Epithelial cell of proximal tubule (primary cell): Measurements from ENCODE around the gene COL6A6. TPM values are rescaled to one million over a fixed set of nuclear protein-coding genes. Genes with fewer than 3 reads are reported as not detected.
A peak's percentile ranks its signal among the peaks of the same experiment; 100 is the strongest.

ENCODE experiments used
- DNase-seq: peaks from one replicate; pipeline ENCODE4 v3.0.0-alpha.2; 2011; ENCODE audit warnings: low read depth
- H3K4me3 ChIP-seq: 2 replicates; pipeline ENCODE4 v1.5.1; 2011; ENCODE audit warnings: low read depth, mild to moderate bottlenecking, low read length
- total RNA-seq: library from RNA; depleted of rRNA; stranded (reverse); fragments of >200 nt; gene quantifications from 2 replicates; pipeline ENCODE4 v1.2.3, GENCODE V29; 2015
- TF ChIP-seq, protein P1 (sequence below): conservative IDR thresholded peaks from 2 replicates; pipeline ENCODE4 v1.5.1; 2012; ENCODE audit warnings: low read depth, mild to moderate bottlenecking, low read length

Gene COL6A6, protein sequence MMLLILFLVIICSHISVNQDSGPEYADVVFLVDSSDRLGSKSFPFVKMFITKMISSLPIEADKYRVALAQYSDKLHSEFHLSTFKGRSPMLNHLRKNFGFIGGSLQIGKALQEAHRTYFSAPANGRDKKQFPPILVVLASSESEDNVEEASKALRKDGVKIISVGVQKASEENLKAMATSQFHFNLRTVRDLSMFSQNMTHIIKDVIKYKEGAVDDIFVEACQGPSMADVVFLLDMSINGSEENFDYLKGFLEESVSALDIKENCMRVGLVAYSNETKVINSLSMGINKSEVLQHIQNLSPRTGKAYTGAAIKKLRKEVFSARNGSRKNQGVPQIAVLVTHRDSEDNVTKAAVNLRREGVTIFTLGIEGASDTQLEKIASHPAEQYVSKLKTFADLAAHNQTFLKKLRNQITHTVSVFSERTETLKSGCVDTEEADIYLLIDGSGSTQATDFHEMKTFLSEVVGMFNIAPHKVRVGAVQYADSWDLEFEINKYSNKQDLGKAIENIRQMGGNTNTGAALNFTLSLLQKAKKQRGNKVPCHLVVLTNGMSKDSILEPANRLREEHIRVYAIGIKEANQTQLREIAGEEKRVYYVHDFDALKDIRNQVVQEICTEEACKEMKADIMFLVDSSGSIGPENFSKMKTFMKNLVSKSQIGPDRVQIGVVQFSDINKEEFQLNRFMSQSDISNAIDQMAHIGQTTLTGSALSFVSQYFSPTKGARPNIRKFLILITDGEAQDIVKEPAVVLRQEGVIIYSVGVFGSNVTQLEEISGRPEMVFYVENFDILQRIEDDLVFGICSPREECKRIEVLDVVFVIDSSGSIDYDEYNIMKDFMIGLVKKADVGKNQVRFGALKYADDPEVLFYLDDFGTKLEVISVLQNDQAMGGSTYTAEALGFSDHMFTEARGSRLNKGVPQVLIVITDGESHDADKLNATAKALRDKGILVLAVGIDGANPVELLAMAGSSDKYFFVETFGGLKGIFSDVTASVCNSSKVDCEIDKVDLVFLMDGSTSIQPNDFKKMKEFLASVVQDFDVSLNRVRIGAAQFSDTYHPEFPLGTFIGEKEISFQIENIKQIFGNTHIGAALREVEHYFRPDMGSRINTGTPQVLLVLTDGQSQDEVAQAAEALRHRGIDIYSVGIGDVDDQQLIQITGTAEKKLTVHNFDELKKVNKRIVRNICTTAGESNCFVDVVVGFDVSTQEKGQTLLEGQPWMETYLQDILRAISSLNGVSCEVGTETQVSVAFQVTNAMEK (N-terminal part only)
- total RNA-seq, result not detected in 2 replicates

DNA sequence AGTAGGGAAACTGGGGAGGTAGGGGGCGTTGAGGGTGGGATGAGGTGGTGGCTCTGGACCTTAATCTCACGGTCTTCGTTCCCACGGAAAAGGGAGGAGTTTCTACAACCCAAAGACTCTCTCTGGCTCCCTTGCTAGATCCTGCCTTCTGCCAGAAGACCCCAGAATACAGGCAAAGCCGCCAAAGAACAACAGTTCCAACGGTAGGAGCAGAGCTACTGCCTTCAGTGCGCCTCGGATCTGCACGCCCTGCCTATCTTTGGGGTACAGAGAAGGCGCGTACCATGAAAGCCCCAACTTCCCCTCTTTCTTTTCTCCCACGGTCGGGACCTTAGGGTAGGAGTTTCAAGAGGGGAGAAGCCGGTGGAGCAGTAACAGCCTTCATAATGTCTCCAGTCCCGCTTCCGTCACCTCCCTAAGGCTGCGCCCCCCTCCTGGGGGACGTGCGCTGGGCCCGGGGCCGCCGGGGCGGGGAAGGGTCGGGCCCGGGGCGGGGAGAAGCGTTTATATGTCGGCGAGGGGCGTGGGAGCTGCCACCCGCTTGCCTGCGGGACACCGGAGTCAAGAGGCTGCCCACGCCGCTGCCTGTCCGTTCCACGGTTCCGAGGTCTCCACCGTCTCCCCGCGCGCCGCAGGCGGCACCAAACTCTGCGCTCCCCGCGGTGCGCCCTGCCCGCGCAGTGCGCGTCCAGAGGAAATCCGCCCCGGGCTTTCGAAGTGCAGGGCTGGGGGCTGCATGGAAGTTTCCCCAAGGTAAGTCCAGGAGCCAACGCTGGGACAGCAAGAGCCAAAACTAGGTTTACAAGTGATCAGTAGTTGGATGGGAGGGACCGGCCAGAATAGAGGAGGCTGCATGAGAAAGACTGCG lies at the start of gene COL6A6:
COL6A6 (plus strand) TSS at position 533 of the 868 bp plus-strand sequence. CDS start 43,188 bp downstream, outside the sequence.
- no peak for DNase-seq
- H3K4me3 ChIP-seq, result no peak within 1 kb of the TSS
- TF ChIP-seq, protein P1, sequence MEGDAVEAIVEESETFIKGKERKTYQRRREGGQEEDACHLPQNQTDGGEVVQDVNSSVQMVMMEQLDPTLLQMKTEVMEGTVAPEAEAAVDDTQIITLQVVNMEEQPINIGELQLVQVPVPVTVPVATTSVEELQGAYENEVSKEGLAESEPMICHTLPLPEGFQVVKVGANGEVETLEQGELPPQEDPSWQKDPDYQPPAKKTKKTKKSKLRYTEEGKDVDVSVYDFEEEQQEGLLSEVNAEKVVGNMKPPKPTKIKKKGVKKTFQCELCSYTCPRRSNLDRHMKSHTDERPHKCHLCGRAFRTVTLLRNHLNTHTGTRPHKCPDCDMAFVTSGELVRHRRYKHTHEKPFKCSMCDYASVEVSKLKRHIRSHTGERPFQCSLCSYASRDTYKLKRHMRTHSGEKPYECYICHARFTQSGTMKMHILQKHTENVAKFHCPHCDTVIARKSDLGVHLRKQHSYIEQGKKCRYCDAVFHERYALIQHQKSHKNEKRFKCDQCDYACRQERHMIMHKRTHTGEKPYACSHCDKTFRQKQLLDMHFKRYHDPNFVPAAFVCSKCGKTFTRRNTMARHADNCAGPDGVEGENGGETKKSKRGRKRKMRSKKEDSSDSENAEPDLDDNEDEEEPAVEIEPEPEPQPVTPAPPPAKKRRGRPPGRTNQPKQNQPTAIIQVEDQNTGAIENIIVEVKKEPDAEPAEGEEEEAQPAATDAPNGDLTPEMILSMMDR, result no peak

DNA sequence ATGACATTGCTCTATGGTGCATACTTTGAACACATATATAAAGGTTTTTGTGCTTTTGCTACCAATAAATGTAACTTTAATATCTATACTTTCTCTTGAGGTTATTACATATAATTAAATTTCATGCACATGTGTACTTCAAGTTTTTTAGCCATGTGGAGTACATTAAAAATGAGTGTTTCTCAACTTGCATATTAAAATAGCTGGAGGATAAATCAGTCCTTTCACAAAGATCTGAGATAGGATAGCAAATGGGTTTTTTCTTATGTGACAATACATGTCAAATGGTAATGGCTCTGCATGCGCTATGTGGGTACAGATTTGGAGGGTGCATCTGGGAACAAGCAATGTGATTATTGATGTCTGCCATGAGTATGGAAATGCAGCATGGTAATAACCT lies 48.7 kb upstream of the COL6A6 start:
- no peak overlapping the region for H3K4me3 ChIP-seq
- TF ChIP-seq, protein P1, result no peak
- DNase-seq, result no peak

DNA sequence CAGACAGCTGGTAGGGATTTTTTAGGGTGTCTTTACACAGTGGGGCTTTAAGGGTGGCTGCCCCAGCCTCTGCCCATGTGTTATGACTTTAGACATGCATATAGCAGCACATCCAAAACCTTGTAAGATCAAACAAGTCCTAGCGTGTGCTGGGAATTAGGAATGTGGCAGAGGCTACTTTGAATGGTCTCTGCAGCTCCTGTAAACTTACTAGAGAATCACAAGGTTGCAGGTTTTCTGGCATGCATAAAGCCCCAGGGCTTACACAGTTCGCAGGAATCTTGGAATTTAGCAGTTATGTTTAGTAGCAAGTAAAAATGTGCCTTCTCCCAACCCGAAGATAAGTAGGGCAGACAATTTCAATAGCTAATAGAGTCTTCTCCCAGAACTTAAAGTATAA lies 46.9 kb upstream of the COL6A6 start:
- peak; percentile 10 for DNase-seq
- H3K4me3 ChIP-seq, result no peak overlapping the region
- TF ChIP-seq, protein P1, result no peak

DNA sequence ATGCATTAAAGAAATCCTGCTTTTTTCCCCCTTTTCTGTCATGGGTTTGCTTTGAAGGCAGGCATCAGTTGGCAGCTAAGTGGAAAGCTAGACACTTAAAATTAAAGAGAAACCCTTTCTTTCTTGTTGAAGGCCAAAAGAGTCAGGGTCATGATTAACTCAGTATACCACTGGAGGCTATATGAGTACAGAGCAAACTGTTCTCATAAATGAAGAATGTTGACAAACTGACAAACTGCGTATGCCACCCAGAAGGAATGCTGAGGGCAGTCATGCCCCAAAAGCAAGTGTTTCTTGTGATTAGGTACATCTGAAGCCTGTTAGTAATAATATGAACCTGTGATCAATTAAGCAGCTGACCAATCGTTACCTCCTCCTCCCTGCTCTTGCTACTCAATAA lies 43.6 kb upstream of the COL6A6 start:
- DNase-seq, result peak; percentile 23
- no peak overlapping the region for H3K4me3 ChIP-seq
- TF ChIP-seq, protein P1, result no peak

DNA sequence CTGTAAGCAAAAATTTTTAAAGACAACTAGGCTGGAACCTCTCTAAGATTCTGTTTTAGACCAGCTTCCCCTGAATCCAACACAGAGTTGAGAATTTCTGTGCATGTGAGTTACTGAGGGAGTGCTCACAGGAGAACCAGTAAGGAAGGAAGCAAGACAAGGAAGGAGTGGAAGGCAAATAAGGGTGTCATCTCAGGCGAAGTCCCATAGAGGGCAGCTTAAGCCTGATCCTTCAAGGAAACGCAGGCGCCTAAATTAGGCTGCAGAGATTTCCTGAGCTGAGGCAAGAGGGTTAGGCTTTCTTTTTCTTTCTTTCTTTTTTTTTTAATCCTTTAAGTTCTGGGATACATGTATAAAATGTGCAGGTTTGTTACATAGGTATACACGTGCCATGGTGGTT lies 36.2 kb upstream of the COL6A6 start:
- no peak overlapping the region for H3K4me3 ChIP-seq
- TF ChIP-seq, protein P1, result peak; percentile 54
- no peak for DNase-seq

DNA sequence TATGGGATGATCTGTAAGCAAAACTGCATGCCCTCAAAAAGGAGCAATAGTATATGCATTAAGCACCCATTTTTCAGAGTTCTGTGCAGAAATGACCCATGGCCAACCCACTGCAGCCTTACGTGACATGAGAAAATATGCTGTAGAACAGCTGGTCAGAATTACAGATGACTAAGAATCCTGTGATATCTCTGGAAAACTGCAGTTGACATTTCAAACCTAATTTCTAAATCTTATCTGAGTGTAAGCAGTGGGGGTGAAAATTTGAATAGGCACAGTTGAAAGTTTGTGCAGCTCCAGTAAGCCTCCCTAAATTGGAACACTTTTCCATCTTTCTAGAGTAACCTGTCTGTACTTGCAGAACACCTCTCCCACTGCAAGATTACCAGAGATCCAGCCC lies 28.7 kb upstream of the COL6A6 start:
- TF ChIP-seq, protein P1, result no peak
- DNase-seq, result no peak
- H3K4me3 ChIP-seq, result no peak overlapping the region
